IPS-18a (cell line): ENCODE results near the gene ZFP57.

Experiments
- H3K27ac ChIP-seq: one replicate; pipeline ENCODE4 v1.5.1; 2013; ENCODE audit warnings: low read length
- H3K27me3 ChIP-seq: one replicate; pipeline ENCODE4 v1.6.1; 2013; ENCODE audit warnings: mild to moderate bottlenecking, low read length; ENCODE audit not compliant: control insufficient read depth, insufficient read depth
- H3K36me3 ChIP-seq: one replicate; pipeline ENCODE4 v1.6.1; 2013; ENCODE audit warnings: low read depth, low read length; ENCODE audit not compliant: control insufficient read depth
- H3K4me1 ChIP-seq: one replicate; pipeline ENCODE4 v1.6.1; 2013; ENCODE audit warnings: low read depth, low read length; ENCODE audit not compliant: control insufficient read depth
- H3K4me3 ChIP-seq: one replicate; pipeline ENCODE4 v1.5.1; 2013; ENCODE audit warnings: low read length
- H3K9ac ChIP-seq: one replicate; pipeline ENCODE4 v1.6.1; 2013; ENCODE audit warnings: mild to moderate bottlenecking, low read length, moderate library complexity
- H3K9me3 ChIP-seq: one replicate; pipeline ENCODE4 v1.6.1; 2013; ENCODE audit warnings: low read depth, low read length; ENCODE audit not compliant: control insufficient read depth

Gene ZFP57

GRCh38 chr6:29649701-29650673, 31.0 kb downstream of the ZFP57 start:
- Histone ChIP-seq H3K36me3 (no peaks in the 10 kb centered on the region), H3K9ac (peak overlapping the region; percentile 25), H3K27me3 (no peaks in the 10 kb centered on the region), H3K4me3 (peak overlapping the region; percentile 58), H3K4me1 (peaks cover 17% of the 10 kb centered on the region), H3K9me3 (no peaks in the 10 kb centered on the region), H3K27ac (no peak overlapping the region)

DNA sequence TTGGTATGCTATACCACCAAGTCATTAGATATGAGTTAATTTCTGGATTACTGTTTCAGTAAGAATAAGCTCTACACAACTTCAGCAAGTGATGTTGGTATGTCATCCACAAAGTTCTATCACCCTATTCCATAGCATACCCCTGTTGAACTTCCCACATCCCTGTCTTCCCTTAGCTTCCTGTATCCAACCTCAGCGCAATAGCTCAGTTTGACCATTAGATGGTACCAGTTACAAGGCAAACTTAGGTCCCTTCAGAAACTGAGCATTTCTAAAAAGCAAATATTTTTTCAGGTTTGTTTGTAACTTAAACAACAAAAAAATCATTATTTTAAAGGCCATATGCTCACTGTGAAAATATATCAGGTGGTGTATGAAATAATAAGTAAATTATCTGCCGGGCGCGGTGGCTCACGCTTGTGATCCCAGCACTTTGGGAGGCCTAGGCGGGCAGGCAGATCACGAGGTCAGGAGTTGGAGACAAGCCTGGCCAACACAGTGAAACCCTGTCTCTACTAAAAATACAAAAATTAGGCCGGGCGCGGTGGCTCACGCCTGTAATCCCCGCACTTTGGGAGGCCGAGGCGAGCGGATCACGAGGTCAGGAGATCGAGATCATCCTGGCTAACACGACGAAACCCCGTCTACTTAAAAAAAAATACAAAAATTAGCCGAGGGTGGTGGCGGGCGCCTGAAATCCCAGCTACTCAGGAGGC, 32.9 kb downstream of the ZFP57 start:
- Histone ChIP-seq H3K9ac (no peak overlapping the region), H3K4me1 (peaks cover 17% of the 10 kb centered on the region), H3K27me3 (no peaks in the 10 kb centered on the region), H3K9me3 (no peaks in the 10 kb centered on the region), H3K27ac (no peak overlapping the region), H3K36me3 (no peaks in the 10 kb centered on the region), H3K4me3 (no peak overlapping the region)

DNA sequence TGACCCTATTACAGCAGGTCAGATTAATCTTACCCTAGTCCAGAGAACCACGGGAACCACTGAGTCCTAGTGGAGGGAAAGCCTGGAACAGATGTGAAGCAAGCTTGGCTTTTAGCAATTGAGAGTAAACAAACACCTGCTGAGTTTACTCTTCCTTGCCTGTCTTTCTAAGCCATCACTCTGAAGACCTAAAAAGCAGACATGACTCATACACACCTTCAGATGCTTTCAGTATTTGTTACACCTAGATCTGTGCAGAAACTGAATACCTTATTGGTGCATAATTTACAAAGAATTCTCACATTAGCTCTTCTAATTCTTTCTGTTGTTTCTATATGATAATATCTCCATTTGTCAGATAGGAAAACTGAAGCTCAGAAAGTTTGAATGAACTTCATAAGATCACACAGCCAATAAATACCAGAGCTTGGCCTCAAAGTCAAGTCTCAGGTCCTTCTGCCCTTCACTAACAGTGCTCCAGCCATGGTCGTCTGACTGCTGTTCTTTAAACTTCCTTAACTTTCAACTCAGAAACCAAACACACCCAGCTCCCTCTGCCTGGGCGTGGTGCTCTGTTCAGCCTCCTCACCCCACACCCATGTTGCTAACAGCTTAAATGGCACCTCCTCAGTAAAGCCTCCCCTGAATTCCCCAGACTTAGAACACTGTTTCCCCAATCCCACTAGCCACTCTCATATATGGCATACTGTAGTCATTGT, 39.4 kb downstream of the ZFP57 start:
- H3K27me3 ChIP-seq, result no peaks in the 10 kb centered on the region
- no peak overlapping the region for H3K9ac ChIP-seq
- no peaks in the 10 kb centered on the region for H3K9me3 ChIP-seq
- H3K4me1 ChIP-seq, result peaks cover 18% of the 10 kb centered on the region
- no peaks in the 10 kb centered on the region for H3K36me3 ChIP-seq
- no peak overlapping the region for H3K27ac ChIP-seq
- no peak overlapping the region for H3K4me3 ChIP-seq

GRCh38 chr6:29637247-29637646, 43.7 kb downstream of the ZFP57 start:
- peaks cover 28% of the 10 kb centered on the region for H3K4me1 ChIP-seq
- no peaks in the 10 kb centered on the region for H3K27me3 ChIP-seq
- H3K27ac ChIP-seq, result no peak overlapping the region
- no peaks in the 10 kb centered on the region for H3K36me3 ChIP-seq
- no peak overlapping the region for H3K9ac ChIP-seq
- no peak overlapping the region for H3K4me3 ChIP-seq
- no peaks in the 10 kb centered on the region for H3K9me3 ChIP-seq

DNA sequence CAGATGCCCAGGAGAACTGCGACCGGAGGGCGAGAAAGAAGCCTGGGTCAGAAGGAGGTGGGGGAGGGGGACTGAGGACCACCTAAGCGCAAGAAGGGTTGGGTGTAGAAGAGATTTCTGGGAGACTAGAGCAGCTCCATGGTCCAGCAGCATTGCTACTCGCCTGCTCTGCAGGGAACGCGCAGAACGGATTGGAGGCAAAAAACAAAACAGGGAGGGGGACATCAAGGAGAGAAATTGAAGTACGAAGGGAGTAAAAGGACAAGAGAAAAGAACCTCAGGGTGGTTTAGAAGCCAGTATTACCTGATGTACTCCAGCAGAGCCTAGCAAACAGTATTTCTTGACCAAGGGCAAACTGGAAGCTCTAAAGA, 47.4 kb downstream of the ZFP57 start:
- peak overlapping the region; percentile 73 for H3K9ac ChIP-seq
- no peaks in the 10 kb centered on the region for H3K9me3 ChIP-seq
- H3K36me3 ChIP-seq, result no peaks in the 10 kb centered on the region
- peaks cover 31% of the 10 kb centered on the region for H3K4me1 ChIP-seq
- H3K27me3 ChIP-seq, result no peaks in the 10 kb centered on the region
- peak overlapping the region; percentile 85 for H3K4me3 ChIP-seq
- H3K27ac ChIP-seq, result peak overlapping the region; percentile 67

DNA sequence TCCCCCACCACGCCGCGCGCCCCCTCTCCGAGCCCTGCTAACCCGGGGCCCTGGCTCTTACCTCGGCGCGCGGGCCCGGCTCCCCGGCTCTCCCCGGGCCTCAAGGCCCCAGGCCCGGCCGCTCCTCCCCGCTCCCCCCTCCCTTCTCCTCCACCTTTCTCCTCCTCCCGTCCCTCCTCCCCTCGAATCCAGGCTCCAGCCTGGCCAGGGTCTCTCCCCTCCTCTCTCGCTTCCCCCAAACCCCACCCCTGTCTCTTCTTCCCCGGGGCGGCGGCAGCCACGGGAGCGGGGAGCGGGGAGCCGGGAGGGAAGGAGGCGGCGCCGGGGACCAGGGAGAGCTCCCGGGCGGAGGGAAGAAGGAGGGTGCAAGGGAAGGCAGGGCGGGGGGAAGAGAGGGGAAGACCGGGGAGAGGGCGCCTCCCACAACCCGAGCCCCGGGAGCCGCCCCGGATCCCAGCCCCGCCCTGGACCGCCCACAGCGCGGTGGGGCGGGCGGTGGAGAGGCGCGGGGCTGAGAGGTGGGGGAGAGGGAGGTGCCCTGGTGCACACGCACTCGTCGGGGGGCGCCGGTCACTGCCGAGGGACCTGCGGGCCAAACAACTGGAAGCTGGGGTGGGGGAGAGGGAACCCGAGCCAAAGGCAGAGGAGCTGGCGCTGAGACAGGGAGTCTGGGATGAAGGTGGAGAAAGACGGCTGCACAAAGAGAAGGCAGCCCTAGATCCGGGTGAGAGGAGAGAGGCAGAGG, 48.0 kb downstream of the ZFP57 start, which contains the start of gene GABBR1:
TSS of gene GABBR1 (minus strand) at position 395 of the 745 bp plus-strand sequence. CDS start 798 bp downstream, outside the sequence.
- Histone ChIP-seq H3K4me1 (peaks cover 31% of the 10 kb centered on the region), H3K9ac (peak within 1 kb of the TSS; percentile 73), H3K4me3 (peak within 1 kb of the TSS; percentile 85), H3K27me3 (no peaks in the 10 kb centered on the region), H3K9me3 (no peaks in the 10 kb centered on the region), H3K36me3 (no peaks in the 10 kb centered on the region), H3K27ac (peak within 1 kb of the TSS; percentile 67)

DNA sequence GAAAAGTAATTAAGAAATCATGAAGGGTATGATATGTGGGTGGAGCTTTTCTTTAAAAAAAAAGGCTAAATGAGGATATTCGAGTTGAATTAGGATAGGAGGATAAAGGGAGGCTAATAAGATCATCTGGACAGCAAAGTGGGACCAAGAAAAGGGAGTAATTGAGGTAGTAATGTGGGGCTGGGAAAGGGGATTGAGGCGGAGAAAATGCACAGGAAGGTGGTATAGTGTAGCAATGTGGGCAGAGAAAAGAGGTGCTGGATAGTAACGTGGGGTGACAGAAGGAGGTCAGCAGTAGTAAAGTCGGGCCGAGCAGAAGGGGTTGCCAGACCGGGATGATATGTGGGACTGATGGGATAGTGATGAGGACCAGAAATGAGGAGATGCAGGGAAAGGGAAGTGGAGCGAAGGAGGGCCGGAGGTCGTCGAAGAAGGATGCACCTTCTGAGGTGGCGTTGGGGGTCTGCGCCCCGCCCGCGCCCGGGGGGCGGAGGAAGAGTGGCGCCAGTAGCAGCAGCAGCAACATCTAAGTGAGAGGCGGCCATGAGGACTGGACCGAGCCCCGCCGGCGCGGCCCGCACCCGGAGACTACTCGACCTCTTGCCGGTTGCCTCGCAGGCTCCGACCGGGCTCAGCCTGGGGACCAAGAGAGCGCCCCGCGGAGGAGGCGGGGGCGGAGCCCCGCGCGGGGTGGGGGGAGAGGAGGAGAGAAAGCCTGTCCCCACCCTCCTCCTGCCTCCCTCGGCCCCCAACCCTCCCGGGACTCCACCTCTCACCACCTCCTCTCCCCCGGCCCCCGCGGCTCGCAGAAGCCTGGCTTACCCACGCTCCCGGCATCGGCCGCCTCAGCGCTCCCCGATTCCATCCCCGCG, 48.9 kb downstream of the ZFP57 start:
- H3K9me3 ChIP-seq, result no peaks in the 10 kb centered on the region
- no peaks in the 10 kb centered on the region for H3K27me3 ChIP-seq
- peak overlapping the region; percentile 73 for H3K9ac ChIP-seq
- H3K4me3 ChIP-seq, result peak overlapping the region; percentile 85
- no peaks in the 10 kb centered on the region for H3K36me3 ChIP-seq
- H3K4me1 ChIP-seq, result peaks cover 31% of the 10 kb centered on the region
- H3K27ac ChIP-seq, result no peak overlapping the region

DNA sequence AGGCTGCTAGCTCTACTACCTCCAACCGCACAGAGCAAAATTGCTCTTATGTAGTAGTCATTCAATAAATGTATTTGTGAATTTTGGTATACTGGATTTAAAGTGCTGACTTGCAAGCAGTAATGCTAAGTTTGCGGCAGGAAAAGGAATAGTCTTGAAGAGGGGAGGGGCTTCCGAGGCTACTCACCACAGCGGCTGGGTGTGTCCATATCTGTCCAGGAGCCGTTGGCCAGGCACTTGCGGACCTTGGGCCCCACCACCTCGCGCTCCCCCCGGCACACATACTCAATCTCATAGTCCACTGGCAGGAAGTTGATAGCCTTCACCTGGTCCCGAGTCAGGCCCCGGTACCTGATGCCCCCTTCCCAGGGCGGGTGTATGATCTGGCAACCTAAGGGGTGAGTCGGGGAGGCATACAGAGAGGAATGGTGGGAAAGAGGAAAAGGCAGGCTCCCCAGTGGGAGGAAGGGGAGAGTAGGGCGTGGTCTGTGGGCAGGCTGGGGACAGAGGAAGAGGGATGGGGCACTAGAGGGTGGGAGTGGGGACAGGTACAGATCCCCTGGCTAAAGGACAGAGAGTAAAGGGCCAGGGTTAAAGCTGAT, 49.6 kb downstream of the ZFP57 start:
- Histone ChIP-seq H3K4me1 (peaks cover 35% of the 10 kb centered on the region), H3K9me3 (no peaks in the 10 kb centered on the region), H3K36me3 (no peaks in the 10 kb centered on the region), H3K27me3 (no peaks in the 10 kb centered on the region), H3K9ac (peak overlapping the region; percentile 73), H3K4me3 (peak overlapping the region; percentile 85), H3K27ac (no peak overlapping the region)

DNA sequence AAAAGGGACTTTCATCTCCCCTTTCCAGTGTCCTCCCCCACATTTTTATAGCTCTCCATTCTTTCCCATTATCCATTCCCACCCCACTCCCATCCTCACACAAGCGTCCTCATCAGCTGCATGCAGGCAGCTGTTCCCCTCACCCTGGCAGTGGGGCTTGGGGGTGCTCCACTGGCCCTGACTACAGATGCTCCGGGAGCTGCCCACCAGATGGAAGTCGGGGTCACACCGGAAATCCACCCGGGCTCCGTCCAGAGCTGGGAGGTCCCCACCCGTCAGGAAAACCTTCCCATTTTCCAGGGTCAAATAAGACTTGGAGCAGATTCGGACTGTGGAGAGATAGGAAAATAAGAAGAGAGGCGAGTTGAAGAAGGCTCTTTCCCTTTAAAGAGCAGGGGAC, 50.6 kb downstream of the ZFP57 start:
- Histone ChIP-seq H3K36me3 (no peaks in the 10 kb centered on the region), H3K9ac (no peak overlapping the region), H3K27me3 (no peaks in the 10 kb centered on the region), H3K9me3 (no peaks in the 10 kb centered on the region), H3K27ac (no peak overlapping the region), H3K4me3 (peak overlapping the region; percentile 85), H3K4me1 (peaks cover 42% of the 10 kb centered on the region)

DNA sequence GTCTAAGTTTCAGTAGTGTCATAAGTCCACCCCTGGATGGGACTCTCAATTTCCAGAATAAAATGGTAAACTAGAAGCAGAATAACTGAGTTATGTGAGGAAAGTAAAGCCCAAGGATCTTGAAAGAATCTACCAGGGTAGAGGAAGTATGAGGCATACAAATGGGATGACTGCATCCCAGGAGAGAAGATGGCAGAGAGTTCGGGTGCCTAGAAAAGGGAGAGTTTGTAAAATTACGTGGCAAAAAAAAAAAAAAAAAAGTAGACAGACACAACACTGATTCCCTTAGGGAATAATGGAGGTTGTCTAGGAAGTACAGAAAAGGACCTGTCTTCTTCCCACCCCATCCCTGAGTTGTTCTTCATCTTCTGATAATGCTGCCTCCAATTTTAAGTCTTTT, 51.4 kb downstream of the ZFP57 start:
- Histone ChIP-seq H3K27ac (no peak overlapping the region), H3K9me3 (no peaks in the 10 kb centered on the region), H3K9ac (peak overlapping the region; percentile 56), H3K4me3 (peak overlapping the region; percentile 85), H3K36me3 (no peaks in the 10 kb centered on the region), H3K27me3 (no peaks in the 10 kb centered on the region), H3K4me1 (peaks cover 49% of the 10 kb centered on the region)
